ENCODE measurements around the gene SPIN2B.

DNA sequence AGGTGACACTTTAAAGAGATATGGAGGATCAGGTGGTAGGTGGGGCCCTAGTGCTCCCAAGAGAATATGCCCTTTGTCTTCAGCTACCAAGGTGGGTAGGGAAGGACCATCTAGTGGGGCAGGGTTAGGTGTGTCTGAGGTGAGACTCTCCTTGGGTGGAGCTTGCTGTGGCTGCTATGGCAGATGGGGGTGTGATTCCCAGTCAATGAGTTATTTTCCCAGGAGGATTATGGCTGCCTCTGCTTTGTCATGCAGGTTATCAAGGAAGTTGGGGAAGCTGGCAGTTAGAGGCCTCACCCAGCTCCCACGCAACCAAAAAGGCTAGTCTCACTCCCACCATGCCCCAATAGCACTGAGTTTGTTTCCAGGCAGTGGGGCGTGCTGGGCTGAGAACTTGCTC lies 33.8 kb upstream of the SPIN2B start:
- no peak for TF ChIP-seq POLR2A (IDR thresholded peaks at IDR 0.05)
- TF ChIP-seq, protein P1, sequence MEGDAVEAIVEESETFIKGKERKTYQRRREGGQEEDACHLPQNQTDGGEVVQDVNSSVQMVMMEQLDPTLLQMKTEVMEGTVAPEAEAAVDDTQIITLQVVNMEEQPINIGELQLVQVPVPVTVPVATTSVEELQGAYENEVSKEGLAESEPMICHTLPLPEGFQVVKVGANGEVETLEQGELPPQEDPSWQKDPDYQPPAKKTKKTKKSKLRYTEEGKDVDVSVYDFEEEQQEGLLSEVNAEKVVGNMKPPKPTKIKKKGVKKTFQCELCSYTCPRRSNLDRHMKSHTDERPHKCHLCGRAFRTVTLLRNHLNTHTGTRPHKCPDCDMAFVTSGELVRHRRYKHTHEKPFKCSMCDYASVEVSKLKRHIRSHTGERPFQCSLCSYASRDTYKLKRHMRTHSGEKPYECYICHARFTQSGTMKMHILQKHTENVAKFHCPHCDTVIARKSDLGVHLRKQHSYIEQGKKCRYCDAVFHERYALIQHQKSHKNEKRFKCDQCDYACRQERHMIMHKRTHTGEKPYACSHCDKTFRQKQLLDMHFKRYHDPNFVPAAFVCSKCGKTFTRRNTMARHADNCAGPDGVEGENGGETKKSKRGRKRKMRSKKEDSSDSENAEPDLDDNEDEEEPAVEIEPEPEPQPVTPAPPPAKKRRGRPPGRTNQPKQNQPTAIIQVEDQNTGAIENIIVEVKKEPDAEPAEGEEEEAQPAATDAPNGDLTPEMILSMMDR (IDR thresholded peaks at IDR 0.05): no peak

Measured in esophagus squamous epithelium (tissue), 4 donors.